ENCODE data around the gene DCTD.

The DCTD gene

DNA sequence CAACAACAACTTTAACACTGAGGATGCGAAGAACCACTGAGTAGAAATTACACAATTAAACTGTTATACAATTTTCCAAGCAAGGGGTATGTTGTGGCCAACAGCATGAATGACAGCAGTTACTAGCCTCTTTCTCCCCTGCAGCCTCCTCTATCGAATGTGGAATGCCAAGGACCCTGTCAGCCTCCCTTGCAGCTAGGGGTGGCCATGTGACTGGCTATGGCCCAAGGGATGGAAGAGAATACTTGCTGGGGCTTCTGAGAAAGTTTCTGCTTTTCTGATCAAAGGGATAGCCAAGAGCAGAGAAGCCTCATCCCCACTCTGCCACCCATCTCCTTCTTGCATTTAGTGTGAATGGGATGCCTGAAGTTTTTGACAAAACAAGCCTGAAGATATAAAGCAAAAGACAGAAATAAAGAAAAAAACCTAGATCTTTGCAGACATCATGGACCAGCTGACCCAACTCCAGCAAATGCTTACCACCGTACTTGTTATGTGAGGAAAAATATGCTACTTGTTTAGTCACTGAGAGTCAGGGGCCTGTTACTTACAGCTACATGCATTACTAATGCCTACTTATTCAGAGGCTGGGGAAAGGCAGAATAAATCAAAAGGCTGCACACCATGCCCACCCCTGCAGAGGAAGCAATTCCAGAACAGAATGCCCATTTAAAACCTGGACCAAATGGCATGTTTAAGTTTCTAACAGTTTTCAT is 32.0 kb downstream of the DCTD start:
- no peak for TF ChIP-seq CTCF (IDR thresholded peaks at IDR 0.05; ENCODE audit: extremely low read depth, missing control alignments)
- DNase-seq (ENCODE audit: low spot score): no peak

GRCh38 chr4:182884040-182884439 is 33.1 kb downstream of the DCTD start:
- no peak for TF ChIP-seq CTCF (IDR thresholded peaks at IDR 0.05; ENCODE audit: extremely low read depth, missing control alignments)
- DNase-seq (ENCODE audit: low spot score): no peak

DNA sequence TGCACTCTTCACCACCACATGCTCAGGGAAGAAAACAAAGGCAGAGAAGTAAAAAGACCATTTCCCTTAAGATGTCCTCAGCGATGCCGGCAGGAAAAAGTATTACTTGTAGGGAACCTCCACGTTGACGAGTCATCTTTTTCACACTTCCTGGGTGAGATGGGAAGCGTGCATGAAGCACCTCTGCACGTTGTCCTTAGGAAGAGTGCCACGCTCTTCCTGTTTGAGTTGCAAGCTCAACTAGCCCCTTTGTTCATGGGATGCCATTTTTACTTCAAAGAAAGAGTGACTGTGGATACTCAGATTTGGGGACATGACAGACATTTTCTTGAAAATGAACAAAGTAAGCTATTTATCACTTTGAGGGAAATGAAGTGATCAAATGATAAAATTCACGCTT is 33.8 kb downstream of the DCTD start:
- no peak for DNase-seq (ENCODE audit: low spot score)
- no peak for TF ChIP-seq CTCF (IDR thresholded peaks at IDR 0.05; ENCODE audit: extremely low read depth, missing control alignments)

DNA sequence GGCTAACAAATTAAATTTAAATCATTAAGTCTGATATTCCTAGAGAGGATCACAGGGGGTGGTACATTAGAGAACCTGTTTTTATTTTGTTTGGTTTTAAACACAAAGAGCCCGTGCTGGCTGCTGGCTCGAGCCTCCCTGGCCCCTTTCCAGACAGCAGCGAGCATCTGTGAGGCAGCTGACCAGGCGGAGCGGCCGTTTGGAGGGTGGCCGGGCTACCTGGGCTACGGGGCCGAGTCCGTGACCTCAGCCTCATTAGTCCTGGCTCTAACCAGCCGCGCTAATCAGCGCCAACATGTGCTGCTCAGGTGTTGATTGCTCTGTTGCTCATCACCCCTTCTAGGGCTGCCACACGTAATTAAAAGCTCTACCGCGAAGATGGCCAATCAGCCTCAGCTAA is 35.3 kb downstream of the DCTD start:
- TF ChIP-seq CTCF (IDR thresholded peaks at IDR 0.05; ENCODE audit: extremely low read depth, missing control alignments): no peak
- DNase-seq (ENCODE audit: low spot score): no peak

DNA sequence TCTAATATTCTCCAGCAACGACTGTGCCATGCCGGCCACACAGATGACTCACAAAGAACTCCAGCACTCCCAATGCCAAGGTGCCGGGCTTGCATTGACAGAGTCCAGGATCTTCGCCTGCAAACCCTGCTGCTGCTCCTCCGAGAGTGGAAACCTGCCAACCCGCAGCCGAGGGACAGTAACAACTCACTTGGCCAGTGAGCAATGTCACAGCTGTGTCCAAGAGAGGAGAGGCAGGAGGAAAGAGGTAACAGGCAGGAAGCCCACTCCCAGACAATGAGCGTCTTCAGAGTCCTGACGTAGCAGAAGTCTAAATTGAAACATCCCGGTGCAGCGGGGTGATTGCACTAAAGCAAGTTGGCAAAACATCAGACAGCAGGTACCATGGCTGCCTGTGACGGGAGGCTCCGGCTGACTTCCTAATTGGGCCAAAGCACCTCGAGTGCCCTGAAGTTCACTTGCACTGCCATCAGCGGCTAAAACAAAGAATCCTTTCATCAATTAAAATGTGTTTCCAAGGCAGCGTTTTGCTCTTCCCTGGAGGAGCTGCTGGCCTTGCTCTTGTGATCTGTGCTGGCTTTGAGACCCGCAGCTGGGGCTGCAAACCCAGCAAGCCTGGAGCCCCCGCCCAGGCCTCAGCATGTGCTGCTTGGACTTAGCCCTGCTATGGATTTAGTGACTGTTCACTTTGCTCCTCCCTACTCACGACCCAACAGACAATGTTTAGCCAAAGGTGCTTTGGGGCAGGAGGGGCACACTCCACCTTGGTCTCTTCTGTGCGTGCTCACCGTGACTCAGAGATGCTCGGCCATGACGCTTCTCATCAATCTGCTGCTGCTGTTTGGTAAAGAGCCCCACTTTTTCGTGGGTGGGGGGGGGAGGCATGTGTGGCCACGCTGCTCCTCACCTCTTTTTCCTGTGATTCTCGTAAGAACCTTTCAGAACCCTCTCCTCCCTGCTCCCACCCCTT is 36.5 kb downstream of the DCTD start:
- no peak for TF ChIP-seq CTCF (IDR thresholded peaks at IDR 0.05; ENCODE audit: extremely low read depth, missing control alignments)
- DNase-seq (ENCODE audit: low spot score): no peak

- DNase-seq (ENCODE audit: low spot score): no peak
- no peak for TF ChIP-seq CTCF (IDR thresholded peaks at IDR 0.05; ENCODE audit: extremely low read depth, missing control alignments)
Observed at GRCh38 chr4:182879913-182880312, 37.3 kb downstream of the DCTD start.

Data from GM20000 (cell line).